Measurements from ENCODE around the gene FCMR. TPM values are rescaled to one million over a fixed set of nuclear protein-coding genes. Genes with fewer than 3 reads are reported as not detected.
A peak's percentile ranks its signal among the peaks of the same experiment; 100 is the strongest.

The FCMR gene
- total RNA-seq, 2 donors from 2014 or later, result 2.3 TPM; not detected in 1

- Histone ChIP-seq H3K27ac (no peak overlapping the region), H3K4me3 (no peak overlapping the region), H3K27me3 (no peaks in the 10 kb centered on the region), H3K36me3 (replicated peaks in 1 of 2; ENCODE audit: insufficient read depth in 1 of 2, low read depth in 2 of 2) (no peaks in the 10 kb centered on the region), H3K4me1 (peaks cover 51% of the 10 kb centered on the region), H3K9me3 (no peaks in the 10 kb centered on the region)
- ATAC-seq, result no peak
- DNase-seq, result no peak
- 51 to 66% methylated on average over 11 of the region's 11 CpGs for WGBS, 2 donors
- intact Hi-C loops (cut with DNase I), result no loop called here
- TF ChIP-seq POLR2A (IDR thresholded peaks at IDR 0.05) (no peak), CTCF (IDR thresholded peaks at IDR 0.05) (no peak)
These were observed 34.0 kb upstream of the FCMR start for GRCh38 chr1:206955476-206956451.

- ATAC-seq, result no peak
- WGBS, 2 donors, result 71 to 78% methylated on average over 10 of the region's 10 CpGs
- no peak for DNase-seq
- Histone ChIP-seq H3K36me3 (replicated peaks in 1 of 2; ENCODE audit: insufficient read depth in 1 of 2, low read depth in 2 of 2) (no peaks in the 10 kb centered on the region), H3K4me1 (peaks cover 53% of the 10 kb centered on the region), H3K9me3 (no peaks in the 10 kb centered on the region), H3K4me3 (no peak overlapping the region), H3K27me3 (no peaks in the 10 kb centered on the region), H3K27ac (peak overlapping the region in 3 of 4 donors; percentile 34 to 86 (median 81))
- no peak for TF ChIP-seq CTCF (IDR thresholded peaks at IDR 0.05)
- no peak for TF ChIP-seq POLR2A (IDR thresholded peaks at IDR 0.05)
- intact Hi-C loops (cut with DNase I), result no loop called here
These were observed 33.0 kb upstream of the FCMR start for GRCh38 chr1:206954459-206955342.

GRCh38 chr1:206953626-206954025 lies 31.9 kb upstream of the FCMR start:
- H3K36me3 ChIP-seq (replicated peaks in 1 of 2; ENCODE audit: insufficient read depth in 1 of 2, low read depth in 2 of 2), result no peaks in the 10 kb centered on the region
- H3K27ac ChIP-seq, result peak overlapping the region in 3 of 4 donors; percentile 34 to 86 (median 81)
- 86 to 100% methylated on average over 1 to 2 of the region's 2 CpGs for WGBS, 2 donors
- intact Hi-C loops (cut with DNase I), result no loop called here
- no peak for ATAC-seq
- no peaks in the 10 kb centered on the region for H3K9me3 ChIP-seq
- no peak overlapping the region for H3K4me3 ChIP-seq
- TF ChIP-seq CTCF (IDR thresholded peaks at IDR 0.05) (no peak), POLR2A (IDR thresholded peaks at IDR 0.05) (no peak)
- DNase-seq, result peak in 2 of 4 donors; percentile 29 to 44
- H3K4me1 ChIP-seq, result peaks cover 59% of the 10 kb centered on the region
- H3K27me3 ChIP-seq, result no peaks in the 10 kb centered on the region

- 57 to 62% methylated on average over 3 of the region's 3 CpGs for WGBS, 2 donors
- Histone ChIP-seq H3K36me3 (replicated peaks in 1 of 2; ENCODE audit: insufficient read depth in 1 of 2, low read depth in 2 of 2) (no peaks in the 10 kb centered on the region), H3K9me3 (no peaks in the 10 kb centered on the region), H3K27ac (peak overlapping the region in 3 of 4 donors; percentile 68 to 86 (median 81)), H3K27me3 (no peaks in the 10 kb centered on the region), H3K4me1 (peaks cover 59% of the 10 kb centered on the region), H3K4me3 (no peak overlapping the region)
- peak in 3 of 4 donors; percentile 26 to 43 (median 30) for DNase-seq
- ATAC-seq, result peak; percentile 16
- no peak for TF ChIP-seq POLR2A (IDR thresholded peaks at IDR 0.05)
- TF ChIP-seq CTCF (IDR thresholded peaks at IDR 0.05), result no peak
- intact Hi-C loops (cut with DNase I), result no loop called here
These were observed 31.4 kb upstream of the FCMR start for GRCh38 chr1:206953126-206953525.
